ENCODE measurements around the gene RABGAP1L.

GRCh38 chr1:174825806-174826205 is 666.5 kb downstream of the RABGAP1L start:
- TF ChIP-seq, protein P1, sequence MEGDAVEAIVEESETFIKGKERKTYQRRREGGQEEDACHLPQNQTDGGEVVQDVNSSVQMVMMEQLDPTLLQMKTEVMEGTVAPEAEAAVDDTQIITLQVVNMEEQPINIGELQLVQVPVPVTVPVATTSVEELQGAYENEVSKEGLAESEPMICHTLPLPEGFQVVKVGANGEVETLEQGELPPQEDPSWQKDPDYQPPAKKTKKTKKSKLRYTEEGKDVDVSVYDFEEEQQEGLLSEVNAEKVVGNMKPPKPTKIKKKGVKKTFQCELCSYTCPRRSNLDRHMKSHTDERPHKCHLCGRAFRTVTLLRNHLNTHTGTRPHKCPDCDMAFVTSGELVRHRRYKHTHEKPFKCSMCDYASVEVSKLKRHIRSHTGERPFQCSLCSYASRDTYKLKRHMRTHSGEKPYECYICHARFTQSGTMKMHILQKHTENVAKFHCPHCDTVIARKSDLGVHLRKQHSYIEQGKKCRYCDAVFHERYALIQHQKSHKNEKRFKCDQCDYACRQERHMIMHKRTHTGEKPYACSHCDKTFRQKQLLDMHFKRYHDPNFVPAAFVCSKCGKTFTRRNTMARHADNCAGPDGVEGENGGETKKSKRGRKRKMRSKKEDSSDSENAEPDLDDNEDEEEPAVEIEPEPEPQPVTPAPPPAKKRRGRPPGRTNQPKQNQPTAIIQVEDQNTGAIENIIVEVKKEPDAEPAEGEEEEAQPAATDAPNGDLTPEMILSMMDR (IDR thresholded peaks at IDR 0.05) = no peak
- TF ChIP-seq POLR2A (IDR thresholded peaks at IDR 0.05) = no peak

All from lower leg skin (tissue), 3 donors.